ENCODE data around the gene PTK6.

The PTK6 gene

DNA sequence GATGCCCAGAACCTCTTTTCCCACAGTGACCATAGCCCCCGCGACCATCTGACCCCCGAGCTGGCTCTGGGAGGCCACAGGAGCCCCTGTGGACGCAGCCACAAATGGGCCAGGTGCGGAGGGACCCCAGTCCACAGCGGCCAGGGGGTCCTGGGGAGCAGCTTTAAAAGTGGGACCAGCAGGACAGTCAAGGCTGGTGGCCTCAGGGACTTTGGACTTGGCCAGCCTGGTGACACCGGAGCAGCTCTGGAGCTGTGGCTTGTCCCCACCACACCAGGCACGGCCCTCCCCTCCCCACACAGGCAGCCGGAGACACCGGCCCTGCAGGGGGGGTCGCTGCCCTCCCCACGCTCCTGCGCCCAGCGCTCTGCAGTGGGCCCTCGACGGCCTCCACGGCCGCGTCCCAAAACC, 20.3 kb upstream of the PTK6 start:
- no peak for DNase-seq (ENCODE audit: low read depth)

DNA sequence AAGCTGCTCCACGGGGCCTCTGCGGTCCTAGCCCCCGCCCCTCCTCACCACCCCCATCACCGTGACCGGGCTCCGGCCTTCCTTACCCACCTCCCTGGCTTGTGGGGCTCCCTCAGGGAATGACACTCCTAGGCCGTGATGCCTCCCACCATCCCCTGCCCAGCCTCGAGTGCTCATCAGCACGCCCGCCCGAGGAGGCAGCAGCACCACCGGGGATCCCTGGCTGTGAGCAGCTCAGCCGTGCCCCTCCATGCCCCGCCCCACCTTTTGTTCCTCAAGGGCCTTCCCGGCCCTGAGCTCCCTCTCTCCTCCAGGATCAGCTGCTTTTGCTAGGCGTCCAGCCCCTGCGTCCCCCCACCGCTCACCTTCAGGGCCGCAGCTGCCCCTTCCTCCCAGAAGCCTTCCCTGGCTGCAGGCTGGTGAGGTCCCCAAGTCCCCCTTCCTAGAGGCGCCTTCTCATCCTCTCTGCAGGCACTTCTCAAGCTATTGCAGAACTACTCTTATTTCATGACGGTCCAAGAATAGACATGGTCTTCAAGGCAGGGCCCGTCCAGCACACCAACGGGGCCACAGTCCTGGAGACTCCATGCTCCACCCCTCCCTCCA, 19.8 kb upstream of the PTK6 start:
- DNase-seq (ENCODE audit: low read depth) = no peak

GRCh38 chr20:63555661-63556381, 18.6 kb upstream of the PTK6 start:
- no peak for DNase-seq (ENCODE audit: low read depth)

DNA sequence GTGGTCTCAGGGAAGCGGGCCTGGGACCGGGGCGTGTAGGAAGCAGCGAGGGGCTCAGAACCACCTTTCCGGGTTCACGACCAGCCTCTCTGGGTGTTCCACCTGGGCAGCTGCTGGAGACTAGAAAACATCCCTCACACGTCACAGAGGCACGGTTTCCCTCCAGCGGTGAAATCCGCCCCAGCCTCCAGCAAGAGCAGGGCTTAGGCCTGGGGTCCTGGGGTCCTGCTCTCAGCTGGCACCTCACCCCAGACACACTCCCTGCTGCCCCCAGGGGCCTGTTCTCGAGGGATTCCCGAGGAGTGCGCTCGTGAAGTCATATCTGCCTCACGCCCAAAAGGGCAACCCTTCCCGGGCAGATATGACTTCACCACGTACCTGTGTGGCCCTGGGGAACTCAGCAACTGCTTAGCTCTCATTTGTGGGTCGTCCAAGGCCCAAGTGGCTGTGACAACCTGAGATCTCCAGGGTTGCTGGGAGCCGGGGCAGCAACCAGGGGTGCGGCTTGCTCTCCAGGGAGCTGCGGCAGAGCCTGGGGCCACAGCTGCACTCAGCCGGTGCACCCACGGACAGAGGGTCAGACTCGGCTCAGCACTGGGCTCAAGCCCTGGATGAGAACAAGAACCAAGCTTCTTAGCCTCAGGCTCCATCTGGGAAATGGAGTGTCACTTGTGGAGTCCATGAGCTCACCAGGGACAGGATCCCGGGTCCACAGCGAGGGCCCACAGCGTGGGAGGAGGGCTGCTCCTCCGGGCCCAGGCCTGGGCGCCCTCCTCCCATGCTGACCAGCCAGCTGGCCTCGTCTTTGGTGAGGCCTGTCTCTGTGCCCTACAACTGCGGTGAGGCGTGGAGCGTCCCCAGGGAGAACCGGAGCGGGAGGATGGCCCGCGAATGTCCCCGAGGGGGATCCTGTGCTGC, 17.4 kb upstream of the PTK6 start:
- DNase-seq (ENCODE audit: low read depth) = no peak

- no peak for DNase-seq (ENCODE audit: low read depth)
These were observed 16.7 kb upstream of the PTK6 start, which contains the start of gene FNDC11 for GRCh38 chr20:63553933-63554290. FNDC11 (plus strand) TSS chr20:63554159; CDS start chr20:63555664, 1,505 bp downstream.

DNA sequence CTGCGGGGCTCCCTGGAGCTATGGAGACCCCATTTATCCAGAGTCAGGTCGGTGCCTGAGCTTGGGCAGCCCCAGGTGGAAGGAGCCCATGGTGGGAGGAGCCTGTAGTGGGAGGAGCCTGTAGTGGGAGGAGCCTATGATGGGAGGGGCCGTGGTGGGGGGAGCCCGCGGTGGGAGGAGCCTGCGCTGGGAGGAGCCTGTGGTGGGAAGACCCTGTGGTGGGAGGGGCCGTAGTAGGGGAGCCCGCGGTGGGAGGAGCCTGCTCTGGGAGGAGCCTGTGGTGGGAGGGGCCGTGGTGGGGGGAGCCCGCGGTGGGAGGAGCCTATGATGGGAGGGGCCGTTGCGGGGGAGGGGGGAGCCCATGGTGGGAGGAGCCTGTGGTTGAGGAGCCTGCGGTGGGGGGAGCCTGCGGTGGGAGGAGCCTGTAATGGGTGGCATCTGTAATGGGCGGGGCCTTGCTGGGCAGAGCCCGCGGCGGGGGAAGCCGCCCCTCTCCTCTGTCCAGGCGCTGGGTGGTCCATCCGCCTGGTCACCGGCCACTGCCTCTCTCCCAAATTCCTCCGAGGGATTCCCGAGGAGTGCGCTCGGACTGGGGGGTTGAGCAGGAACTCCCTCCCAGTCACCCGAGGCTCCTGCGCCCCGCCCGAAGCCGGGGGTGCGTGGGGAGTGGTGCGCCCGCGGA, 16.2 kb upstream of the PTK6 start:
- DNase-seq (ENCODE audit: low read depth) = peak; percentile 81

DNA sequence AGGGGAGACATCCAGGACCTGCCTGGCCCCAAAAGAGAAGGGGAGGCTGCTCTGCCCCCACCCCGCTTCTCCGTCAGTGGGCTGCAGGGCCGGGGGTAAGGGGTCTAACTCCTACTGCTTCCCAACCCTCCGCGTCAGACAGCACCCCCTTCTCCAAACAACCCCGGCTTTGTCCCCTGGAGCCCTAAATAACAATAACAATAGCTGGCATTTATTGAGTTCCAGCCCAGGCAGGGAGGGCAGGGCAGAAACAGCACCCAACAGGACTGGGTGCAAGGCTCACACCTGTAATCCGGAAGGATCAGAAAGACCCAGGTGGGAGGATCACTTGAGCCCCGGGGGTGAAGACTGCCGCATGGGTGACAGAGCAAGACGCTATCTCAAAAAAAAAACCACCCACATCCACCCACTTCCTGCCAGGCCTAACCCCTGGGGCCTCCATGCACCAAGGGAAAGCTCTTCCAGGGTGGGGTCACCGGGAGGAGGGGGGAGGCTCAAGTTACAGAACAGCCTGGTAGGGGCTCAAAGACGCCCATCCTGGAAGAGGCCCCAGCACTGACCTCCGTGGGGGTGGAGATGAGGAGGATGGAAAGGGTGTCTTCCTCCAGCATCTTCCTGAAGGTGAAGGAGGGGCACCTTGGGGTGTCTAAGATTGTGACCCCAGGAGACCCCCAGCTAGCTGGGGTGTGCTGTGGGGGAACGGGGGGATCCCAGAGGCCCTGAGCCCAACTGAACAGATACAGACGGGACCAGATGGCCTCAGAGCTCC, 15.5 kb upstream of the PTK6 start:
- no peak for DNase-seq (ENCODE audit: low read depth)

DNA sequence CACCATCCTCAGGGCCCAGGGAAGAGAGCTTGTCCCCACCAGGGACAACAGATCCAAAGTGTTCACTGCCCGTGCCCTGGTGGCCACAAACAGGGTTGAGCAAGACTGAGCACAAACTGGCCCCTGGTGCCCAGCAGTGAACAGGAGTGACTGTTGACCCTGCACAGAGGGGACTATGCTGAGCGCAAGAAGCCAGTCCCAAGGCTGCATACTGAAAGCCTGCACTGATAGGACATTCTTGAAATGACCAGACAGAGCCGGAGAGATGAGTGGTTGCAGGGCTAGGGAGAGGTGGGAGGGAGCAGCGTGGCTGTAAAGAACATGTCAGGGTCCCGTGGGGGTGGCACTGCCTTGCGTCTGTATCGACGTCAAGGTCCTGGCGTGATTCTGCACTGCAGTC, 13.9 kb upstream of the PTK6 start:
- DNase-seq (ENCODE audit: low read depth) = no peak

DNA sequence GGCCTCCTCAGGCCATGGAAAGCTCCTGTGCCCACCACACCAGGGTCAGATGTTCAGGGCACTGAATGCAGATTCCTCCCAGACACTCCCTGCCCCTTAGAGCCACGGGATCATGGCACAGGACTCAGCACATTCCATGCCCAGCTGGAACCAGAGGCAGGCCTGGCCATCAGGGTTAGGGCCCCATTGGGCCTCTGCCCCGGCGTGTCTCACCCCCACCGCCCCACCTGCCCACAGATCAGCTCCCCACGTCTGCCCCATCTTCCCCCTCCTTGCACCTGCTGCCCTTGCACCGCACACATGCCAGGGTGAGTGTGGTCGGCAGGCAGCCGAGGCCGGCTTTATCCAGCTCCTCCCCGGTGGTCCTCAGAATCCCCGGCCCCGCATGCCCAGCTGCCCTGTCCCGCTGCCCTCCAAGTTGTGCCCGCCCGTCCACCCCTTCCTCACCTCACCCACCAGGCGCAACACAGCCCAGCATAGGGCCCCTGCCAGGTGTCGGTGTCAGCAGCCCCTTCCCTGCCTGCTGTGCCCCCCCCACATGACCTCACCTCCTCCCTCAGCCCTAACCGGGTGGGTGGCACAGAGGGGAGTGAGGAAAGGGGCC, 12.6 kb upstream of the PTK6 start:
- no peak for DNase-seq (ENCODE audit: low read depth)

DNA sequence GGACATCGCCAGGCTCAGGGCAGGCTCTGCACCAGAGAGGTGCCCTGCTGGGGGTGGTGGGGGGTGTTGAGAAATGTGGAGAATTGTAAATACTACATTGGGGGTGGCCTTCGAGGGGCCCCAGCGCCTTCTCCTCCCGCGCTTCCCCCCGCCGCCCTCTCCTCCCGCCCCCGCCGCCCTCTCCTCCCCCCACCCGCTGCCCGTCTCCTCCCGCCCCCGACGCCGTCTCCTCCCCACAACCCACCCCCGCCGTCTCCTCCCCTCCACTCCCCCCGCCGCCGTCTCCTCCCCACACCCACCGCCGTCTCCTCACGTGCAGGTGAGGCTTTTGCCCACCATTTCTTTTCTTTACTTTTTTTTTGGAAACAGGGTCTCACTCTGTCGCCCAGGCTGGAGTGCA, 11.8 kb upstream of the PTK6 start:
- no peak for DNase-seq (ENCODE audit: low read depth)

DNA sequence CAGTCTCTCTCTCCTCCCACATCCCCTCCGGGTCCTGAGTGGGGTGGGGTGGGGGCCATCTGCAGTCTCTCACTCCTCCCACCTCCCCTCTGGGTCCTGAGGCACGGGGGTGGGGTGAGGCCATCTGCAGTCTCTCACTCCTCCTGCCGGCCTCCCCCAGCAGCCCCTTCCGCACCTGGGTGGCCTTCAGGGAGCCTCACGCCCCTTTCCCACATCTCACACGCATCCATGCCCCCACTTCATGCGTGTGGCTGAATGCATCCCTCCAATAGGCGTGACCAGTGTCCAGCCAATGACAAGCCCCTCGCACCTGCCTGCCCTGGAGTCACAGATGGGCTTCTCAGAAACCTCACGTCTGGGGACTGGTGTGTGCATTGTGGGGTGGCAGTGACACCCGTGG, 11.4 kb upstream of the PTK6 start:
- DNase-seq (ENCODE audit: low read depth) = no peak

- no peak for DNase-seq (ENCODE audit: low read depth)
These were observed 10.7 kb upstream of the PTK6 start, which contains the start of gene SRMS for GRCh38 chr20:63547725-63548480. SRMS (minus strand) TSS chr20:63547749; CDS start chr20:63547463, 286 bp downstream.

DNA sequence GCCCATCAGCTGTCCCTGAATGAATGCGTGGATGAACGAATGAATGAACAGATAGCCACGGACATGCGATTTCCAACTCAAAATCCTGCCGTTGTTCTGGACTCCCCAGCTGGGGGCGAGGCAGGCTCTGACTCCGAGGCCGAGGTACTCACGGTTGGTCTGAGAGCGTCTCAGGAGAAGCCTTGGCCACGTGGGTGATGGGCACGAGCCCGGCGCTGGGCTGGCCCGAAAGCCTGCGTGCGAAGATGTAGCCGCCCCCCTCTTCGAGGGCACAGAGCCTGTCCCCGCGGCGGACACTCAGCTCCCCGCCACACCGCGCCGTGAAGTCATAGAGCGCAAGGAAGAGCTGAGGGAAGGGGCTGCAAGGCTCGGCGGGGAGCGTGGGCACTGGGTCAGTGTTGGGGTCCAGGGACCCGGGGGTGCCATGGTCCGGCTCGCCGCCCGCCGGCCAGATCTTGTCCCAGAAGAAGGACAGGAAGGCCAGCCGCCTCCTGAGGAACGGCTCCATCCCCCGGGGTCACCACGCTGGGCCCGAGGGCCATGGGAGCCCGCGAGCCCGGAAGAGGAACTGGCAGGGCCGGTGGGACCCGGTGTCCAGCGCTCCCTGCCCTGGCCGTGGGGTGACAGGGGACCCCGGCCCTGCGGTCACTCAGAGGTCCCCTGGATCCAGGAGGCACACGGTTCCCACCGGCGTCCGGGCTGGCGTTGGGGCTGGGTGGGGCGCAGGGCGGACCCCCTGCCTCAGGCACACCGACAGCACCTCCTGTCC, 10.0 kb upstream of the PTK6 start:
- no peak for DNase-seq (ENCODE audit: low read depth)

DNA sequence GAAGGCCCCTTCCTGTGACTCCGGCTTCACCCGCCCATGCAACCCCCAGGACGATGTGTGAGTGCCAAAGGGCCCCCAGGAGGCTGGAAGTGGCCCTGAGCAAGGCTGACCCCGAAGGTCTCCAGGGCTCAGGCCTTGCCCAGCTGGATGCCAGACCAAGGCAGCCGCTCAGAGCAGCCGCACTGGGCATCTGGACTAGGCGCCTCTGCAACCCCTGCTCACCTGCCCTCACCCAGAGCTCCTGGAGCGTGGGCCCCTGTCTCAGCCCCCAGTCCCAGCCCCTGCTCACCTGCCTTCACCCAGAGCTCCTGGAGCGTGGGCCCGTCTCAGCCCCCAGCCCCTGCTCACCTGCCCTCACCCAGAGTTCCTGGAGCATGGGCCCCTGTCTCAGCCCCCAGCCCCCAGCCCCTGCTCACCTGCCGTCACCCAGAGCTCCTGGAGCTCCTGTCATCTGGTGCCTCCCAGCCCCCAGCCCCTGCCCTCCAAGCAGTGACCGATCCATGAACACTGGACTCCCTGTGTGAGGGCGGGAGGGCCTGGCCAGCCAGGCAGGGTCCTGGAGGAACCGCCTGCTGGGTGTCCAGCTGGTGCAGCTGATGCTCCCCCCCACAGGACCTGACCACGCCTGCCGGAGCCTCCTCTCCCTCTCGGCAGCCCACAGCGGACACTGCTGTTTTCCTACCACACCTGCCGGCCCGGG, 9.2 kb upstream of the PTK6 start:
- DNase-seq (ENCODE audit: low read depth) = no peak

GRCh38 chr20:63545814-63546213, 8.6 kb upstream of the PTK6 start:
- no peak for DNase-seq (ENCODE audit: low read depth)

- no peak for DNase-seq (ENCODE audit: low read depth)
These were observed 7.9 kb upstream of the PTK6 start for GRCh38 chr20:63544958-63545516.

DNA sequence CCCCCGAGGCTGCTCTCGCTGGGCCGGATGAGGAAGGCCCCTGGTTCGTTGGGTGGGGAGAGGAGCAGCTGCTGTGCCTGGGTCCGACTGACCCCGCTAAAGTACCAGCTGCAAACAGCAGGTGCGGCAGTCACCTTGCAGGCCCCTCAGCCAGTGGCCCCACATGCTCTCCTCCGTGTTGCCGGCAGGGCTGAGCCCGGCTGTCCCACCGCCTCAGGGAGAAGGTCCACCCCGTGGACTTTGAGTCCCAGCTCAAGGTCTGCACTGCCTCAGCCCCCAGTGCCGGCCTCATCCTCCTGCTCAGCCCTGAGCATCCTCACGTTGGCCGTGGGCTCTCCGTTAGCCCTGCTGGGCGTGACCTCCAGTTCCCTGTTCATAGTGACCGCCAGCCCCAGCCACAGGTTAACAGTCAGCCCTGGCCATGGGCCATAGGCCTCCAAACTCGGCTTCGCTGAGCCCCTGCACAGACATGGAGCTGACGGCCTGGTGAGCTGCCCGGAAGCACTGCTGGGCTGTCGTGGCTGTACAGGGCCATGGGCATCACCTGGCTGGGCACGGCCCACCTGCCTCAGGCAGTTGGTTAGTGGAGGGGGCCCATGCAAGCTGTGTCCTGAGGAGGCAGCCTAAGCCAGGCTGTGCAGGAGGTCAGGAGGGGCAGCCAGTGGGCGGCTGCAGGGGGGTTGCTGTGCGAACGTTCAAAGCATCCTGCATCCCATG, 7.2 kb upstream of the PTK6 start:
- DNase-seq (ENCODE audit: low read depth) = no peak

GRCh38 chr20:63543733-63544132, 6.6 kb upstream of the PTK6 start:
- no peak for DNase-seq (ENCODE audit: low read depth)

All from activated gamma-delta T cell treated with anti-CD3 and anti-CD28 coated beads, Interleukin-2, amount 50 U/mL, for 16 hours (primary cell).